Myocyte (in vitro differentiated cells): ENCODE results near the gene SLC2A4RG. TPM values are rescaled to one million over a fixed set of nuclear protein-coding genes. Genes with fewer than 3 reads are reported as not detected.

Experiments
- DNase-seq: peaks from one replicate; pipeline ENCODE4 v3.0.0-alpha.2; 2012; ENCODE audit warnings: low read depth
- polyA plus RNA-seq: library from polyadenylated mRNA; unstranded; fragments of >200 nt; gene quantifications from one replicate; pipeline ENCODE4 v1.2.1, GENCODE V29; 2012; ENCODE audit warnings: missing spikeins
- total RNA-seq: library from RNA; depleted of rRNA; stranded (reverse); fragments of >200 nt; gene quantifications from 2 replicates; pipeline ENCODE4 v1.2.3, GENCODE V29; 2014

Gene SLC2A4RG, protein sequence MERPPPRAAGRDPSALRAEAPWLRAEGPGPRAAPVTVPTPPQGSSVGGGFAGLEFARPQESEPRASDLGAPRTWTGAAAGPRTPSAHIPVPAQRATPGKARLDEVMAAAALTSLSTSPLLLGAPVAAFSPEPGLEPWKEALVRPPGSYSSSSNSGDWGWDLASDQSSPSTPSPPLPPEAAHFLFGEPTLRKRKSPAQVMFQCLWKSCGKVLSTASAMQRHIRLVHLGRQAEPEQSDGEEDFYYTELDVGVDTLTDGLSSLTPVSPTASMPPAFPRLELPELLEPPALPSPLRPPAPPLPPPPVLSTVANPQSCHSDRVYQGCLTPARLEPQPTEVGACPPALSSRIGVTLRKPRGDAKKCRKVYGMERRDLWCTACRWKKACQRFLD
- 96.8 and 104 TPM in 2 replicates for total RNA-seq
- 112 TPM for polyA plus RNA-seq

DNA sequence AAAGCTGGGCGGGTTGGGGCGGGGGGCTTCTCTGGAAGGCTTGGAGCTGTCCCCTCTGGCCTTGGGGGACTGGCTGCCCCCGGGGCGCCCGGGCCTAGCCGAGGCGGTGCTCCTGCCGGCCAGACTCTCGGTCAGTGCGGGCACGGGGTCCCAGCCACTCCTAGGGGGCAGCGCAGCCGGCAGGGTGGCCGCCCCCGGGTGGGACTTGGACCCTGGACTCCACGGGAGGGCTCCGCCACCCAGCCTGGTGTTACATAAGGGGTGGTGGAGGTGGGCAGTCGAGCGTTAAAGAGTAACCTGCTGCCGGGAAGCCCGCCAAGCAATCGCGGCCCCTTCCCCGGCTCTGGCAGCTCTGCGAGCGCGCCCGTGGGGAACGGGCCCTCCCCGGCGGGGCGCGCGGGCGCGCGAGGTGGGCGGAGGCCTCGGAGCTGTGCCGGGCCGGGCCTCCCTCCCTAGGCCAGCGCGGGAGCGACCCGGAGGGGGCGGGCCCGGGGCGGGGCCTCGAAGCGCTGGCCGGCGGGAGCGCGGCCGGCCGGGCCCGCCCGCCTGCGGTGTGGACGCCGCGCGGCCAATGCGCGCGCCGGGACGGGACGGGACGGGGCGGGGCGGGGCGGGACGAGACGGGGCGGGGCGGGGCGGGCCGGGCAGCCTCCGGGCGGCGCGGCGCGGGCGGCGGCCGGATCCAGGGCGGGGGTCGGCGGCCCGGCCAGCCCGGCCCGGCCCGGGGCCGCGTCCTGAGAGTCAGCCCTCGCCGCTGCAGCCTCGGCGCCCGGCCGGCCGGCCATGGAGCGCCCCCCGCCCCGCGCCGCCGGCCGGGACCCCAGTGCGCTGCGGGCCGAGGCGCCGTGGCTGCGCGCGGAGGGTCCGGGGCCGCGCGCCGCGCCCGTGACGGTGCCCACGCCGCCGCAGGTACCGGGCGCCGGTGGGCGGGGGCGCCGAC, at the start of gene SLC2A4RG:
TSS of gene SLC2A4RG (plus strand) at position 647 of the 940 bp plus-strand sequence. CDS start at position 784, 137 bp downstream.
- peak; percentile 81 for DNase-seq

DNA sequence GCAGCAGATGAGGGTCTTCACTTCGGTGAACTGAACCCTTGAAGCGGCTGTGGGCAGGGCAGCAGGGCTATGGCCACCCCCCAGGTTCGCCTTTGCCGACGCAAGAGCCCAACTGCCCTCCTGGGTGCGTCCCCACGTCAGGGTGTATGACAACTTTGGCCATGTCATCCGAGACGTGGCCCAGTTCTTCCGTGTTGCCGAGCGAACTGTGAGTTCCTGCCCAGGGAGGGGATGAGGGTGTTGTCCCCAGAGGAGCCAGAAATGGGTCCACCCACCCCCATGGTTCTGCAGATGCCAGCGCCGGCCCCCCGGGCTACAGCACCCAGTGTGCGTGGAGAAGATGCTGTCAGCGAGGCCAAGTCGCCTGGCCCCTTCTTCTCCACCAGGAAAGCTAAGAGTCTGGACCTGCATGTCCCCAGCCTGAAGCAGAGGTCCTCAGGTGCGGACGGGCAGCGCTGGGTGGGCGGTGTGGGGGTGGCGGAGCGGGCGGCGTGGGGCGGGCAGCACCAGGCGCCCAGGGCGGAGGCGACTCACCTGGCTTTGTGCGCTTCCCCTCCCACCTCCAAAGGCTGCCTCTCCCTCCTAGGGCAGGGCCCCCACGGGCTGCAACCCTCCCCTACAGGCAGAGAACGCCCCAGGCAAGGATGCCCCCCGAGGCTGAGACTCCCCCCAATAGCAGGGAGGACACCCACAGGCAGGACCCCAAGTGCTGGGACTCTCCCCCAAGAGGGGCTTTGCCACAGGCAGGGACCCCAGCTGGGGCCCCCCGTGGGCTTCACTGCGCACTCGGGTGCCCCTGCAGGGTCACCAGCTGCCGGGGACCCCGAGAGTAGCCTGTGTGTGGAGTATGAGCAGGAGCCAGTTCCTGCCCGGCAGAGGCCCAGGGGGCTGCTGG, 49.3 kb upstream of the SLC2A4RG start:
- DNase-seq = no peak

DNA sequence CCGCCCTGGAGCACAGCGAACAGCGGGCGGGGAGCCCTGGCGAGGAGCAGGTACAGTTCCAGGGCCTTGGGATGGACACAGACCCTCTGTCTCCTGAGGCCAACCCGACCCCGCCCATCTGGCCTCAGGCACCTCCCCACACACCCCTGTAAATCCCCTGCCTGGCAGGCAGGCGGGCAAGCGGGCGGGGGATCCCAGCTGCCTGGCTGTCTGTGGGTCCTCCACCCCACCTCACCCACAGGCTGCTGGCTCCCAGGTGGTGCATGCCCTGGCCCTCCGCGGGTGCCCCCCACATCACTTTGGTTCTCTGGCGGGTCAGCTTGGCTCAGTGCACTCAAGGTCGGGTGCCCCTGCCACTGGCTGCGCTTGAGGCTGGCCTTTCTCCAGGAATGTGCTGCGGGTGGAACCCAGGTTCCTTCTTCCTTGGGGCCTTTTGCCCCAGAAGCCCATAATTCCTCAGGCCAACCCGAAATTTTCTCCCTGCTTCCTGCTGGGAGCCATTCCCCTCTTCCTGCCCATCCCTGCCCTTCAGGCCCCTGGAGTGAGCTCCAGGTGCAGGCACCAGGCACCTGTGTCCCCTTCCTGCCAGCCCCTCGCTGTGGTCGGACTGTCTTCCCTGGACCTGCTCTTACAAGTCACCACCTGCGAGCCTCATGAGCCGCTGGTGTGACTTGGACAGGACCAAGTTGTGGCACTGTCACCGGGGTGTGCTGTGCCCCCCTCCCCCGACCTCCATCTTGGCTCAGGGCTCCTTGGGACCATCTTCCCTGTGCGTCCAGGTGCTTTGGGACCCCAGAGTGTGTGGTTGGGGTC, 48.5 kb upstream of the SLC2A4RG start:
- DNase-seq = peak; percentile 42

DNA sequence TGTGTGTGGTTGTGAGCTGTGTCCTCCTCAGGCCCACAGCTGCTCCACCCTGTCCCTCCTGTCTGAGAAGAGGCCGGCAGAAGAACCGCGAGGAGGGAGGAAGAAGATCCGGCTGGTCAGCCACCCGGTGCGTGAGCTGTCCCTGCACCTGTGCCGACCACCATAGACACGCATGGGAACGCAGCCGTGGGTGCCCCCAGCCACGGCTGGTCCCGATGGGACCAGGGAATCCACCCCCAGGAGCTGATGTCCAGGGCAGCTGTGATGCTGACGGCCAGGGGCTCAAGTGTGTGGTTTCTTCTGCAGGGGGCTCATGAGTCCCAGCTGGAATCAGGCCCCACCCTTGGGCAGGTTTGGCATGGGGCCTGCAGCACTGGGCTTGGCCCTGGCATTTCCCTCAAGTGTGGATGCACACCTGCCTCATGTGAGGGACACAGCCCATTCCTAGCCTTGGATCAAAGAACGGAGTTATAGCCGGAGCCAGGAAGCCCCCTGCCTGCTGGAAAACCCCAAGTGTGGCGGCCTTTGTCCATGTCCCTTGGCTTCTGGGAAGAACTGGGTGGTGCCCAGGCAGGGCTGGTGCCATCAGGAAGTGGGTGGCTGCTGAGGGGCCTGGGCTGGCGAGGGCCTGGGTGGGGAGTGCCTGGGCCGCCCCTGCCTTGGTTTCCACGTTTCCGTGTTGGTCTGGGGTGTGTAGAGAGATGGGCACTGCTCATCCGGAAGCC, 47.7 kb upstream of the SLC2A4RG start:
- peak; percentile 85 for DNase-seq

DNA sequence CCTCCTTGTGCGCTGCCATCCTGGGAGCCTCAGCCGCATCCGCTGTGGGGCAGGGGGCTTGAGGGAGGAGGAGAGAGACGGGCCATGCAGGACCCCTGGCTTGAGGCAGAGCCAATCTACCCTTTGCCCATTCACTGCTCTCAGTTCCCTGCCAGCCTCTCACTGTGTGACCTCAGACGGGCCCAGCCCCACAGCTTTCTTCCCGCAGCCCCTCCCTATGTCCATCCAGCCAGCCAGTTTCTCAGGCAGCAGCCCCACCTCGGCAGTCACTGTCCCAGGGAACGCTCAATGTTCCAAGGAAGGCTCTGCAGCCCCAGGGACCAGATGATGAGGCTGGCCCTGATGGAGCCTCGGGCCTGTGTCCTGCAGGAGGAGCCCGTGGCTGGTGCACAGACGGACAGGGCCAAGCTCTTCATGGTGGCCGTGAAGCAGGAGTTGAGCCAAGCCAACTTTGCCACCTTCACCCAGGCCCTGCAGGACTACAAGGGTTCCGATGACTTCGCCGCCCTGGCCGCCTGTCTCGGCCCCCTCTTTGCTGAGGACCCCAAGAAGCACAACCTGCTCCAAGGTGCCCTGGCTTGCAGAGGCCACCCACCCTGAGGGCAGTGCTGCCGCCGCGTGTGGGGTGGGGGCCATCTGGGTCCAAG, 47.0 kb upstream of the SLC2A4RG start:
- peak; percentile 66 for DNase-seq

DNA sequence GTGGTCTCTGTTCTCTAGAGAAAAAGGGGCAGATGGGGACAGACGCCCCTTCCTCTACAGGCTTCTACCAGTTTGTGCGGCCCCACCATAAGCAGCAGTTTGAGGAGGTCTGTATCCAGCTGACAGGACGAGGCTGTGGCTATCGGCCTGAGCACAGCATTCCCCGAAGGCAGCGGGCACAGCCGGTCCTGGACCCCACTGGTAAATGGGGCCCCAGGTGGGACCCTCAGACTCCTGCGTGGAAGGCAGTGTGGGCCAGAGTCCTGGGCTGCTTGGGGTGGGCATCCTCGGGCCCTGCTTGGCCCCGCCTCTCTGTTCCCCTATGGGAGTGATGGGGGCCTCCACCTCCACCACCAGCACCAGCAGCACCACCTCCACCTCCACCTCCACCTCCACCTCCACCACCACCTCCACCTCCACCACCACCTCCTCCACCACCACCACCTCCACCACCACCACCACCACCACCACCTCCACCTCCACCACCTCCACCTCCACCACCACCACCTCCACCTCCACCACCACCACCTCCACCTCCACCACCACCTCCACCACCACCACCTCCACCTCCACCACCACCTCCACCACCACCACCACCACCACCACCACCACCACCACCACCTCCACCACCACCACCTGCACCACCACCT, 46.4 kb upstream of the SLC2A4RG start:
- DNase-seq = no peak

DNA sequence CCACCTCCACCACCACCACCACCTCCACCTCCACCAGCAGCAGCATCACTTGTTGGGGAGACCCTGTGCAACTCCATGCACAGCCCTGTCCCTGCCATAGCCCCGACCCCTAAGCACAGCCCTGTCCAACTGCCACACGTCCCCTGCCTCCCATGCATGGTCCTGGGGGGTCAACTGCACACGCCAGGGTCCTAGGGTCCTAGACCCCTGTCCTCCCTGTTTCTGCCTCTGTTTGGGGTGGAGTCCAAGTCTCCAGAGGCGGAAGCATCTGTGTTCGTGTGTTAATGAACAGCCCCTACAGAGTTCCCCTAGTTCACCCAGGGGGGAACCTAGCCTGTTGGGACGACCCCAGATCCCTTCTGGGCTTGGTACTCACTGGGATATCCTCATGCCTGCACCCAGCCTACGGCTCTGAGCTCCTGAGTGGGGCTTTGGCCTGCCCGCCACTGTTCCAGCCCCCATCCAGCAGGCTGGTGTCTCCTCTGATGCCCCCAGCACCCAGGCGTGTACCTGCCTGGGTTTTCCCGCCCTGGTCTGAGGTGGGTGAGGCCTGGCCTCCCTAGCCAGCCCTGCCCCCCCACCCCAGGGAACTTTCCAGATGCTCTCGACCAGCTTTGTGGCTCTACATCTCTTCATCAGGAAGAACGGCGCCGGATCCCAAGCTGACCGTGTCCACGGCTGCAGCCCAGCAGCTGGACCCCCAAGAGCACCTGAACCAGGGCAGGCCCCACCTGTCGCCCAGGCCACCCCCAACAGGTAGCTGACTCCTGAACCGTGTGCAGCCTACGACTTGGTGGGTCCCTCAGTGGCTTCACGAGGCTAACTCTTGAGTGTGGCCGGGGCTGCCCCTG, 45.6 kb upstream of the SLC2A4RG start:
- no peak for DNase-seq

DNA sequence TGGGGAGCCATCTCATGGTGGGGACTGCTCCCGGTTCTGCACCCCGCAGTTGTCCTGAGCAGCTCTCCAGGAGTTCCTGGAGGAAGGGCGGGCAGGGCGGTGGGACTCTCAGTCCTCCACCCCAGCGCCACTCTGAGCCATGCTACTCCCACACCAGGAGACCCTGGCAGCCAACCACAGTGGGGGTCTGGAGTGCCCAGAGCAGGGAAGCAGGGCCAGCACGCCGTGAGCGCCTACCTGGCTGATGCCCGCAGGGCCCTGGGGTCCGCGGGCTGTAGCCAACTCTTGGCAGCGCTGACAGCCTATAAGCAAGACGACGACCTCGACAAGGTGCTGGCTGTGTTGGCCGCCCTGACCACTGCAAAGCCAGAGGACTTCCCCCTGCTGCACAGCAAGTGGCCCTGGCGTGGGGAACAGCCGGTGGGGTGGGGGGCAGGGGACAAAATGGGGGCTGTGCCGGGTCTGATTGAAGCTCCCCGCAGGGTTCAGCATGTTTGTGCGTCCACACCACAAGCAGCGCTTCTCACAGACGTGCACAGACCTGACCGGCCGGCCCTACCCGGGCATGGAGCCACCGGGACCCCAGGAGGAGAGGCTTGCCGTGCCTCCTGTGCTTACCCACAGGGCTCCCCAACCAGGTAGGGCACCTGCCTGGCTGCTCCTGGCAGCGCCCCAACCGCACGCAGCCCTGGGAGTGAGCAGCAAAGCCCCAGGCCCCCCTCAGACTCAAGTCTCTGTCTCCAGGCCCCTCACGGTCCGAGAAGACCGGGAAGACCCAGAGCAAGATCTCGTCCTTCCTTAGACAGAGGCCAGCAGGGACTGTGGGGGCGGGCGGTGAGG, 44.8 kb upstream of the SLC2A4RG start:
- DNase-seq = no peak

DNA sequence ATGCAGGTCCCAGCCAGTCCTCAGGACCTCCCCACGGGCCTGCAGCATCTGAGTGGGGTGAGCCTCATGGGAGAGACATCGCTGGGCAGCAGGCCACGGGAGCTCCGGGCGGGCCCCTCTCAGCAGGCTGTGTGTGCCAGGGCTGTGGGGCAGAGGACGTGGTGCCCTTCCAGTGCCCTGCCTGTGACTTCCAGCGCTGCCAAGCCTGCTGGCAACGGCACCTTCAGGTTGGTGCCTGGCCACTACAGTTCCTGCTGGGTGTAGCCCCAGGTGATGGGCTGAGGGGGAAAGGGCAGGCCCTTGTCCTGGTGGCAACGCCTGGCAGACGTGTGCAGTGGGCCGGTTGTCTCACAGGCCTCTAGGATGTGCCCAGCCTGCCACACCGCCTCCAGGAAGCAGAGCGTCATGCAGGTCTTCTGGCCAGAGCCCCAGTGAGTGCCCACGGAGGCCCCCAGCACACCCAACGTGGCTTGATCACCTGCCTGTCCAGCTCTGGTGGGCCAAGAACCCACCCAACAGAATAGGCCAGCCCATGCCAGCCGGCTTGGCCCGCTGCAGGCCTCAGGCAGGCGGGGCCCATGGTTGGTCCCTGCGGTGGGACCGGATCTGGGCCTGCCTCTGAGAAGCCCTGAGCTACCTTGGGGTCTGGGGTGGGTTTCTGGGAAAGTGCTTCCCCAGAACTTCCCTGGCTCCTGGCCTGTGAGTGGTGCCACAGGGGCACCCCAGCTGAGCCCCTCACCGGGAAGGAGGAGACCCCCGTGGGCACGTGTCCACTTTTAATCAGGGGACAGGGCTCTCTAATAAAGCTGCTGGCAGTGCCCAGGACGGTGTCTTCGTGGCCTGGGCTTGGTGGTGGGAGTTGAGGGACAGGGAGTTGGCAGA, 43.9 kb upstream of the SLC2A4RG start:
- DNase-seq = no peak

DNA sequence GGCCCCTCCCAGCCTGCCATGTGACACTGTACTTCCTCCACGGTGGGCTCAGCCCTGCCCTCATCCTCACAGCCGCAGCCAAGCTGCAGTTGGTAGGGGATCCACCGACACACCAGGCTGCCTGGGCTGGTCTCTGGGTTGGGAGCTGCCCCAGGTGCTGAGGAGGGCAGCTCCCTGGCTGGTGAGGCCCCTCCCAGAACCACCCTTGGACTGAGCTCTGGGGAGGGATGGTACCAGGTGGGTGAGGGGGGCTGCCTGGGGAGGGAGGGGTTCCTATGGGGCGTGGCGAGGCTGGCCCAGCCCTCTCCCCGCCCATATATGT, 43.3 kb upstream of the SLC2A4RG start:
- DNase-seq = no peak

DNA sequence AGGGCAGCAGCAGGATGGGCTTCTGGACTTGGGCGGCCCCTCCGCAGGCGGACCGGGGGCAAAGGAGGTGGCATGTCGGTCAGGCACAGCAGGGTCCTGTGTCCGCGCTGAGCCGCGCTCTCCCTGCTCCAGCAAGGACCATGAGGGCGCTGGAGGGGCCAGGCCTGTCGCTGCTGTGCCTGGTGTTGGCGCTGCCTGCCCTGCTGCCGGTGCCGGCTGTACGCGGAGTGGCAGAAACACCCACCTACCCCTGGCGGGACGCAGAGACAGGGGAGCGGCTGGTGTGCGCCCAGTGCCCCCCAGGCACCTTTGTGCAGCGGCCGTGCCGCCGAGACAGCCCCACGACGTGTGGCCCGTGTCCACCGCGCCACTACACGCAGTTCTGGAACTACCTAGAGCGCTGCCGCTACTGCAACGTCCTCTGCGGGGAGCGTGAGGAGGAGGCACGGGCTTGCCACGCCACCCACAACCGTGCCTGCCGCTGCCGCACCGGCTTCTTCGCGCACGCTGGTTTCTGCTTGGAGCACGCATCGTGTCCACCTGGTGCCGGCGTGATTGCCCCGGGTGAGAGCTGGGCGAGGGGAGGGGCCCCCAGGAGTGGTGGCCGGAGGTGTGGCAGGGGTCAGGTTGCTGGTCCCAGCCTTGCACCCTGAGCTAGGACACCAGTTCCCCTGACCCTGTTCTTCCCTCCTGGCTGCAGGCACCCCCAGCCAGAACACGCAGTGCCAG, 42.8 kb upstream of the SLC2A4RG start, which contains the start of gene TNFRSF6B:
TSS of gene TNFRSF6B (plus strand) at position 25 of the 729 bp plus-strand sequence. CDS start at position 141, 116 bp downstream.
- no peak for DNase-seq

DNA sequence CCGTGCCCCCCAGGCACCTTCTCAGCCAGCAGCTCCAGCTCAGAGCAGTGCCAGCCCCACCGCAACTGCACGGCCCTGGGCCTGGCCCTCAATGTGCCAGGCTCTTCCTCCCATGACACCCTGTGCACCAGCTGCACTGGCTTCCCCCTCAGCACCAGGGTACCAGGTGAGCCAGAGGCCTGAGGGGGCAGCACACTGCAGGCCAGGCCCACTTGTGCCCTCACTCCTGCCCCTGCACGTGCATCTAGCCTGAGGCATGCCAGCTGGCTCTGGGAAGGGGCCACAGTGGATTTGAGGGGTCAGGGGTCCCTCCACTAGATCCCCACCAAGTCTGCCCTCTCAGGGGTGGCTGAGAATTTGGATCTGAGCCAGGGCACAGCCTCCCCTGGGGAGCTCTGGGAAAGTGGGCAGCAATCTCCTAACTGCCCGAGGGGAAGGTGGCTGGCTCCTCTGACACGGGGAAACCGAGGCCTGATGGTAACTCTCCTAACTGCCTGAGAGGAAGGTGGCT, 42.2 kb upstream of the SLC2A4RG start:
- DNase-seq = no peak

DNA sequence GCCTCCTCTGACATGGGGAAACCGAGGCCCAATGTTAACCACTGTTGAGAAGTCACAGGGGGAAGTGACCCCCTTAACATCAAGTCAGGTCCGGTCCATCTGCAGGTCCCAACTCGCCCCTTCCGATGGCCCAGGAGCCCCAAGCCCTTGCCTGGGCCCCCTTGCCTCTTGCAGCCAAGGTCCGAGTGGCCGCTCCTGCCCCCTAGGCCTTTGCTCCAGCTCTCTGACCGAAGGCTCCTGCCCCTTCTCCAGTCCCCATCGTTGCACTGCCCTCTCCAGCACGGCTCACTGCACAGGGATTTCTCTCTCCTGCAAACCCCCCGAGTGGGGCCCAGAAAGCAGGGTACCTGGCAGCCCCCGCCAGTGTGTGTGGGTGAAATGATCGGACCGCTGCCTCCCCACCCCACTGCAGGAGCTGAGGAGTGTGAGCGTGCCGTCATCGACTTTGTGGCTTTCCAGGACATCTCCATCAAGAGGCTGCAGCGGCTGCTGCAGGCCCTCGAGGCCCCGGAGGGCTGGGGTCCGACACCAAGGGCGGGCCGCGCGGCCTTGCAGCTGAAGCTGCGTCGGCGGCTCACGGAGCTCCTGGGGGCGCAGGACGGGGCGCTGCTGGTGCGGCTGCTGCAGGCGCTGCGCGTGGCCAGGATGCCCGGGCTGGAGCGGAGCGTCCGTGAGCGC, 41.6 kb upstream of the SLC2A4RG start:
- DNase-seq = no peak
